Panc1 (cell line): ENCODE results near the gene SDF4. TPM values are rescaled to one million over a fixed set of nuclear protein-coding genes. Genes with fewer than 3 reads are reported as not detected.

ENCODE experiments used
- ATAC-seq: fragments of 200-7000 bp; cut with Tn5 transposase; 2 replicates; pipeline ENCODE4 v1.9.1; 2020; ENCODE audit warnings: mild to moderate bottlenecking, moderate library complexity
- BruUV-seq: library from RNA; stranded (reverse); fragments of 400-500 nt; replicated peaks from 2 replicates; lab custom pipeline; 2021; lab: Mats Ljungman, UMichigan
- CTCF ChIA-PET: fragments of 300-600 bp; sonication (Branson Sonifier 250); formaldehyde crosslinking; loops from one replicate; lab custom pipeline; 2022; ENCODE audit warnings: antibody characterized with exemption; lab: Charles Lee
- POLR2A ChIA-PET: fragments of 300-600 bp; sonication (Branson Sonifier 250); formaldehyde crosslinking; loops from one replicate; lab custom pipeline; 2022; ENCODE audit warnings: antibody characterized with exemption; lab: Charles Lee
- DNase-seq: peaks from one replicate; pipeline ENCODE4 v3.0.0-alpha.2; 2010; ENCODE audit warnings: low read depth, low spot score
- H3K27ac ChIP-seq: 2 replicates; pipeline ENCODE4 v1.5.1; 2011; ENCODE audit warnings: mild to moderate bottlenecking, low read length, inconsistent platforms
- H3K27me3 ChIP-seq: fragments of 200-500 bp; sonication (Bioruptor generic); 2 replicates; pipeline ENCODE4 v1.6.0; 2014; ENCODE audit warnings: low read length, inconsistent platforms; ENCODE audit not compliant: control insufficient read depth, insufficient read depth
- H3K36me3 ChIP-seq: fragments of 200-500 bp; sonication (Bioruptor generic); 2 replicates; pipeline ENCODE4 v1.5.1; 2014; ENCODE audit warnings: inconsistent platforms, mild to moderate bottlenecking, low read length, moderate library complexity; ENCODE audit not compliant: control insufficient read depth, insufficient read depth
- H3K4me1 ChIP-seq: 2 replicates; pipeline ENCODE4 v1.5.1; 2011; ENCODE audit warnings: inconsistent platforms, mild to moderate bottlenecking, low read length, moderate library complexity; ENCODE audit not compliant: control insufficient read depth, insufficient read depth
- H3K4me3 ChIP-seq, 2 experiments: 2 replicates each; pipeline ENCODE4 v1.5.1; 2011 to 2012; ENCODE audit warnings: low read depth in 2 of 2, low read length in 2 of 2, mild to moderate bottlenecking in 2 of 2, inconsistent platforms in 1 of 2, moderate library complexity in 1 of 2
- H3K9me3 ChIP-seq: fragments of 200-500 bp; sonication (Bioruptor generic); 2 replicates; pipeline ENCODE4 v1.5.1; 2014; ENCODE audit warnings: low read depth, mild to moderate bottlenecking, inconsistent platforms, low read length, moderate library complexity; ENCODE audit not compliant: control insufficient read depth, insufficient read depth
- CTCF ChIP-seq: fragments of 450-650 bp; IDR thresholded peaks from 2 replicates; pipeline ENCODE4 v1.5.1; 2017; ENCODE audit warnings: mild to moderate bottlenecking
- POLR2AphosphoS5 ChIP-seq: IDR thresholded peaks from 2 replicates; pipeline ENCODE4 v1.6.1; 2012; ENCODE audit warnings: mild to moderate bottlenecking, low read depth, low read length, moderate library complexity
- REST ChIP-seq, 2 experiments: IDR thresholded peaks; 2 replicates each; pipeline ENCODE4 v1.6.1; 2011 to 2012; ENCODE audit warnings: low read depth in 2 of 2, control low read depth in 1 of 2, low read length in 1 of 2, mild to moderate bottlenecking in 1 of 2, moderate library complexity in 1 of 2; ENCODE audit not compliant: insufficient read depth in 1 of 2
- SIN3A ChIP-seq: IDR thresholded peaks from 2 replicates; pipeline ENCODE4 v1.6.1; 2012; ENCODE audit warnings: low read depth, mild to moderate bottlenecking, low read length, moderate library complexity, borderline replicate concordance; ENCODE audit not compliant: insufficient read depth
- TCF7L2 ChIP-seq: IDR thresholded peaks from 2 replicates; pipeline ENCODE4 v1.6.1; 2011; ENCODE audit warnings: mild to moderate bottlenecking, low read depth, low read length, inconsistent platforms
- in situ Hi-C: cut with HindIII; loops from 2 replicates; pipeline ENCODE4 v1.10.0; 2016; ENCODE audit warnings: low sequenced_read_pairs, low pct_unique_long_range_greater_than_20kb
- intact Hi-C: fragments of 100-400 bp; cut with micrococcal nuclease; formaldehyde crosslinking; loops from one replicate; pipeline ENCODE4 v1.10.0; 2022; ENCODE audit not compliant: unreplicated experiment
- total RNA-seq: library from RNA; stranded (reverse); gene quantifications from one replicate; pipeline ENCODE4 v1.2.1, GENCODE V29; 2021; ENCODE audit not compliant: unreplicated experiment

The SDF4 gene
- total RNA-seq, 1 experiment from 2014 or later = 335 TPM

DNA sequence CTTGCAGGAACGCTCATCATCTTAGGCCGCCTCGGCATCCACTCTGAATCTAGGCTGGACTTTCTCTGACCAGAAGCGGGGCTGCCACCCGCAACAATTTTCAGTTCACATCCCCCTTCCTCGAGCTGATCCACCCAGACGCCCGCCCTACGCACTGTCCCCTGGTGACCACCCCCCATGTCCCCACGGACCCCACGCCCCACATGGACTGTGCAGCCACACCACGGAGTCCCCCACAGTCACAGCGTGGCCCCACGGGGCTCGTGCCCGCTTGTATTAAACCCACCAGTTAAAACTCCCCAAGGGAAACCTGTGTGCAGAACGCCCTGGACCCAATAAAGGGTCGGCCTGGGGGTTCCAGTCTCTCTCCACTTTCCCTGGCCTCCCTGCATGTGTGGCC lies 27.7 kb upstream of the SDF4 start:
- ChIA-PET CTCF (no interaction called here), POLR2A (no interaction called here)
- Histone ChIP-seq H3K36me3 (no peaks in the 10 kb centered on the region; the same call in 1 of the 2 replicates), H3K27ac (no peak overlapping the region), H3K4me3 (no peak overlapping the region), H3K27me3 (no peaks in the 10 kb centered on the region), H3K9me3 (no peaks in the 10 kb centered on the region), H3K4me1 (no peaks in the 10 kb centered on the region)
- ATAC-seq (no peak), DNase-seq (no peak)
- in situ Hi-C loops = no loop called here
- intact Hi-C loops = no loop called here
- no peak for TF ChIP-seq CTCF
- TF ChIP-seq POLR2AphosphoS5 = no peak
- no peak for TF ChIP-seq TCF7L2
- TF ChIP-seq SIN3A = no peak
- TF ChIP-seq REST (IDR thresholded peaks at IDR 0.05; ENCODE audit: insufficient read depth in 1 of 2, low read depth in 2 of 2, low read length in 1 of 2) = no peak
- BruUV-seq = no TSS peak

GRCh38 chr1:1259119-1259488 lies 27.3 kb upstream of the SDF4 start:
- no peak overlapping the region for H3K4me3 ChIP-seq
- H3K27me3 ChIP-seq = no peaks in the 10 kb centered on the region
- H3K4me1 ChIP-seq = no peaks in the 10 kb centered on the region
- CTCF ChIA-PET = no interaction called here
- TF ChIP-seq TCF7L2 (no peak), REST (IDR thresholded peaks at IDR 0.05; ENCODE audit: insufficient read depth in 1 of 2, low read depth in 2 of 2, low read length in 1 of 2) (peak in 1 of 2 experiments; percentile 11; a peak in 1 of 4 replicates)
- H3K36me3 ChIP-seq = no peaks in the 10 kb centered on the region; the same call in 1 of the 2 replicates
- no peak for DNase-seq
- BruUV-seq = no TSS peak
- no peaks in the 10 kb centered on the region for H3K9me3 ChIP-seq
- POLR2A ChIA-PET = no interaction called here
- in situ Hi-C loops = no loop called here
- no peak for ATAC-seq
- intact Hi-C loops = no loop called here
- H3K27ac ChIP-seq = no peak overlapping the region
